Right renal pelvis (tissue), 4 donors: ENCODE data around the gene SNAP47. TPM values are rescaled to one million over a fixed set of nuclear protein-coding genes. Genes with fewer than 3 reads are reported as not detected.

ENCODE experiments used
- polyA plus RNA-seq, 4 donors: library from polyadenylated mRNA; unstranded; fragments of 120-200 nt; gene quantifications; one replicate each; pipeline ENCODE4 v1.2.1, GENCODE V29; 2013; ENCODE audit not compliant: insufficient read length in 4 of 4

The SNAP47 gene
- polyA plus RNA-seq, 4 donors = 39.8 to 47.7 (median 42.9) TPM

Other genes starting within 250 kb of the SNAP47 start
- gene ZNF678, start 171.9 kb upstream of the SNAP47 start, polyA plus RNA-seq = 10 to 100 TPM; 13.0 to 17.0 (median 16.5) TPM
- gene JMJD4, start 133 bp upstream of the SNAP47 start, polyA plus RNA-seq = 10 to 100 TPM; 15.9 to 20.4 (median 17.9) TPM
- gene PRSS38, start 80.2 kb downstream of the SNAP47 start, polyA plus RNA-seq = under 1 TPM in 1 of 4 donors, not detected in 3; 0.04 TPM
- 1 to 10 TPM; 1.0 to 1.7 (median 1.2) TPM for gene WNT9A, start 212.5 kb downstream of the SNAP47 start, polyA plus RNA-seq